Astrocyte of the spinal cord (primary cell): ENCODE results near the gene UBTF.

Source experiments
- DNase-seq: peaks from one replicate; pipeline ENCODE4 v3.0.0; 2011; ENCODE audit warnings: low read depth, low spot score
- H3K4me3 ChIP-seq: 2 replicates; pipeline ENCODE4 v1.5.1; 2011; ENCODE audit warnings: low read depth, mild to moderate bottlenecking, low read length, moderate library complexity
- CTCF ChIP-seq: IDR thresholded peaks from 2 replicates; pipeline ENCODE4 v1.5.1; 2012; ENCODE audit warnings: low read depth, mild to moderate bottlenecking, low read length, inconsistent platforms
- in situ Hi-C: cut with HindIII; loops from 2 replicates; pipeline ENCODE4 v1.10.0; 2017; ENCODE audit warnings: low sequenced_read_pairs

Gene UBTF

GRCh38 chr17:44197980-44198720 is 21.3 kb downstream of the UBTF start:
- in situ Hi-C loops = no loop called here
- peak overlapping the region; percentile 77 for H3K4me3 ChIP-seq
- TF ChIP-seq CTCF = peak; percentile 28
- DNase-seq = peak; percentile 43

GRCh38 chr17:44197107-44197506 is 22.4 kb downstream of the UBTF start:
- no peak for TF ChIP-seq CTCF
- H3K4me3 ChIP-seq = no peak overlapping the region
- in situ Hi-C loops = no loop called here
- no peak for DNase-seq

GRCh38 chr17:44193326-44194084 is 26.0 kb downstream of the UBTF start:
- DNase-seq = no peak
- H3K4me3 ChIP-seq = no peak overlapping the region
- in situ Hi-C loops = no loop called here
- no peak for TF ChIP-seq CTCF

- H3K4me3 ChIP-seq = no peak overlapping the region
- in situ Hi-C loops = no loop called here
- TF ChIP-seq CTCF = no peak
- no peak for DNase-seq
Measured at GRCh38 chr17:44192750-44193149, 26.7 kb downstream of the UBTF start.

GRCh38 chr17:44191941-44192496 is 27.5 kb downstream of the UBTF start:
- no peak for DNase-seq
- H3K4me3 ChIP-seq = no peak overlapping the region
- in situ Hi-C loops = no loop called here
- no peak for TF ChIP-seq CTCF

GRCh38 chr17:44191369-44191768 is 28.1 kb downstream of the UBTF start:
- no peak for TF ChIP-seq CTCF
- in situ Hi-C loops = no loop called here
- no peak for DNase-seq
- H3K4me3 ChIP-seq = no peak overlapping the region
